Rectal smooth muscle tissue (tissue), 1 donor: ENCODE data around the gene CHKA.

Source experiments
- H3K27ac ChIP-seq: one replicate; pipeline ENCODE4 v1.7.0; 2013; ENCODE audit warnings: low read depth, low read length, inconsistent platforms
- H3K27me3 ChIP-seq: one replicate; pipeline ENCODE4 v1.7.0; 2013; ENCODE audit warnings: low read length; ENCODE audit not compliant: control insufficient read depth, insufficient read depth
- H3K36me3 ChIP-seq: one replicate; pipeline ENCODE4 v1.7.0; 2013; ENCODE audit warnings: low read length; ENCODE audit not compliant: control insufficient read depth, insufficient read depth
- H3K4me1 ChIP-seq: one replicate; pipeline ENCODE4 v1.7.0; 2013; ENCODE audit warnings: low read length; ENCODE audit not compliant: control insufficient read depth, insufficient read depth
- H3K4me3 ChIP-seq: one replicate; pipeline ENCODE4 v1.7.0; 2013; ENCODE audit warnings: low read length
- H3K9ac ChIP-seq: one replicate; pipeline ENCODE4 v1.7.0; 2013; ENCODE audit warnings: low read length

The CHKA gene

DNA sequence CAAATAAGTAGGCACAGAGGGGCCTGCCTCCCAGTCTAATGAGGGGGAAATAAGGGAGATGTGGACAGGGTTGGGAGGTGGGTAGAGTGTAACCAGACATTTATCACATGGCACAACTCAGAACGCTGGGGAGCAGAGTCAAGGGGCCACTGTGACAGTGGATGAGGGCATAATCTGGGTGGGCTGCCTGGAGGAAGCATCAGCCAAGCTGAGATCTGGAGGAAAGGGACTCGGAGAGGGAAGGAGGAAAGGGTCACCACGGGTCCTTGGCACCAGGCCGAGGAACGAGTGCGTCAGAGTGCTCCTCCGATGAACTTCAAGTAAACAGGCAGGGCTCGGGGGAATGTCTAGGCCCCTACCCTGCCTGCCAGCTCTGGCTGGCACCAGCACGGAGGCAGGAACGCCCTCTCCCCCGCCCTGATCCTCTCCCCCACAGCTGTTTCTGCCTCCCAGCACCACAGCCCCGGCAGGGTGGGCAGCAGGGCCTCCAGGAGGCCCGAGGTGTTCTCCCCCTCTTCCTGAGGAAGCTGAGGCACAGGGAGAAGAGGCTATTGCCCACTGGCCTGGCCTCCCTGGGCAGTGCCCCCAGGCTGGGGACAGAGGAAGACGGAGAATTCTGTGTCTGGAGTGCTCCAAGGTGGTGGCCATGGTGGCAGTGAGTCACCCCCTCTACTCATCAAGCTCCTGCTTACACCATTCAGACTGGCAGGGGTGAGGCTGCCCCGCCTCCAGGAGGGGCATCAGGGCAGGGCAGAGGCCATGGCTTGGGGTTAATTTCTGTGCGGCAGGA, 106.8 kb downstream of the CHKA start:
- no peaks in the 10 kb centered on the region for H3K27me3 ChIP-seq
- no peak overlapping the region for H3K9ac ChIP-seq
- H3K36me3 ChIP-seq, result no peaks in the 10 kb centered on the region
- H3K4me3 ChIP-seq, result no peak overlapping the region
- peaks cover 12% of the 10 kb centered on the region for H3K4me1 ChIP-seq
- H3K27ac ChIP-seq, result peak overlapping the region; percentile 51

DNA sequence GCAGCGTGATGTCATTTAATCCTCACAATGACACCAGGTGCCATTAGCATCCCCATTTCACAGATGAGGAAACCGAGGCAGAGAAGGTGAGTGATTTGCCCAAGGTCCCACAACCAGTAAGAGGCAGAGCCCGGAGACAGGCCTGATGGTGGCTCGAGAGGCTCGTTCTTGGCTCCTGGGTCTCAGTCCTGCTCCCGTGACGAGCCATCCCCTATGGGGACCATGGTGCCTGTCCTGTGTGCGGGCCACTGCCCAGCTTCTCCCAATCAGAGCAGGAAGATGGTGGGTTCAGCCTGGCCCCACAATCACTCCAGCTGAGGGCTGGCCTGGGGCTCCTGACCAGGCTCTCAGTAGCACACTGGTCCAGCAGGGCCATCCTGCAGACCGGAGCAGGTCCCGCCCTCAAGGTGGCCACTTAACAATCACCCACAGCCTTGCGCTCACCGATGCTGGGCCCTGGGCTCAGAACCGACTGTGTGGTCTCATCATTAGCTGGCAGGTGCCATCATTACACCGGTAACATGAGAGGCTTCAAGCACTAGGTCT, 107.5 kb downstream of the CHKA start:
- no peaks in the 10 kb centered on the region for H3K27me3 ChIP-seq
- H3K27ac ChIP-seq, result peak overlapping the region; percentile 51
- H3K9ac ChIP-seq, result no peak overlapping the region
- H3K4me3 ChIP-seq, result no peak overlapping the region
- no peaks in the 10 kb centered on the region for H3K36me3 ChIP-seq
- H3K4me1 ChIP-seq, result peaks cover 12% of the 10 kb centered on the region

DNA sequence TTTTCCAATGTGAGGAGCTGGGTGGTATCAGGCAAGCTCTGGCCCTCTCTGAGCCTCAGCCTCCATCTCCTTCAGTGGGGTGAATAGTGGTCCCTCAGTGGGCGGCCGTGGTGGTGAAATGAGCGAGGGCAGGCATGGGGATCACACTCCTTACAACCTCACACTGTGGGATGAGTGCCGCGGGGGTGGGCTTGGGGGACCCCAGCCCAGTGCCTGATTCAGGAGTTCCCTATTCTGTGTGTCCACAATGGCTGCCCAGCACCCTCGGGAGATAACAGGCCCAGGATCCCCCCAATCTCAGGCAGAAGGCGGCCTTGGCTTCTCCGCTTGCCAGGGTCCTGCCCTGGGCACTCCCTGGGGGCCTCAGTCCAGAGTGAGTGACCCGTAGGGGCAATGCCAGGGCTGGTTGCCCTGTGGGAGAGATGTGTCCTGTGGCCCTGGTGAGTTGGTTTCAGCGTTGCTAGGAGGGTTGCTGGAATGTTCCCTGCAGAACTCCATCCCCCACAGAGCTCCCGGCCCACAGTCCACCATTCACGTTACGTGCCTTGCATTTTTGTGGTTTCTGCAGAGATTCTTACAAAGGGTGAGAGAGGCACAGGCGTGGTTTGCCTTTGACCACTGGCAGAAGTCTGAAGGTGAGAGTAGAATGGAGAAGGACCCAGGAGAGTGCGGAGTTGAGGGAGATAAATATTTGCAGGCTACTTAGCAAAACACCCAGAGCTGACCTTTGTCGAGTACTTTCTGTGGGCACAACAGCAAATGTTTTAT, 108.2 kb downstream of the CHKA start:
- H3K9ac ChIP-seq, result no peak overlapping the region
- no peaks in the 10 kb centered on the region for H3K36me3 ChIP-seq
- H3K27me3 ChIP-seq, result no peaks in the 10 kb centered on the region
- peak overlapping the region; percentile 51 for H3K27ac ChIP-seq
- peaks cover 12% of the 10 kb centered on the region for H3K4me1 ChIP-seq
- no peak overlapping the region for H3K4me3 ChIP-seq

DNA sequence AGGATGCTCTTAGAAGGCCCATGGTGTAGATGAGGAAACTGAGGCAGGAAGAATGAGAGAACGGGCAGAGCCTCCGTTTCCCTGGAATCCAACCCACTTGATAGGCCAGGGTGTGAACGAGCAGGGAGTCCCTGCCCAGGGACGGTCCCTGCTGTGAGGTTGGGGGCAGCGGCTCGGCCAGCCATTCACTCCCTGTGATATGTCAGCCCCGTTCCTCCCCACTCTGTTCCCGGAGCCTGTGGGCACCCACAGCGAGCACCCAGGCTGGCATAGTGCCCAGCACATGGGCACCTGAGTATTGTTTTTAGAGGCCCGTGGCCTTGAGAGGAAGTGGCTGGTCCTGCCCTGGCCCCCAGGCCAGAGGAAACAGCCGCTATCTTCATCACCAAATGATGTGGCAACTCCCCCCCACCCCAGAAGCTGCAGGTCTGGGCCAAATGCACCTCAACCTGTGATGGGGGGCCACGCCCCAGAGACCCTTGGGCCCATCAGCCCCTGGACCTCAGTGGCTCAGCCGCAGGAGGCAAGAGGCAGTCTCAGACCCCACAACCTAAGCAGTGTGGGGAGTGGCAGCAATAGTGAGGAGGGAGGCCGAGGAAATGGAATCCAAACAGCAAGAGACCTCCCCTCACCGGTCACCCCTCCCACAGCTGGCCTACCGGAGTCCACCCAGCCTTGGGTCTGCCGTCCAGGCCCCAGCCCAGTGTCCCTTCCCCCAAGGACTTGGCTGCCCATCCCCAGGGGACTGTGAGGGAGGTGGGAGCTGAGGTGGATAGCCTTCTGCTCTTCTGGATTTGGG, 108.9 kb downstream of the CHKA start:
- H3K4me1 ChIP-seq, result peaks cover 12% of the 10 kb centered on the region
- no peak overlapping the region for H3K27ac ChIP-seq

DNA sequence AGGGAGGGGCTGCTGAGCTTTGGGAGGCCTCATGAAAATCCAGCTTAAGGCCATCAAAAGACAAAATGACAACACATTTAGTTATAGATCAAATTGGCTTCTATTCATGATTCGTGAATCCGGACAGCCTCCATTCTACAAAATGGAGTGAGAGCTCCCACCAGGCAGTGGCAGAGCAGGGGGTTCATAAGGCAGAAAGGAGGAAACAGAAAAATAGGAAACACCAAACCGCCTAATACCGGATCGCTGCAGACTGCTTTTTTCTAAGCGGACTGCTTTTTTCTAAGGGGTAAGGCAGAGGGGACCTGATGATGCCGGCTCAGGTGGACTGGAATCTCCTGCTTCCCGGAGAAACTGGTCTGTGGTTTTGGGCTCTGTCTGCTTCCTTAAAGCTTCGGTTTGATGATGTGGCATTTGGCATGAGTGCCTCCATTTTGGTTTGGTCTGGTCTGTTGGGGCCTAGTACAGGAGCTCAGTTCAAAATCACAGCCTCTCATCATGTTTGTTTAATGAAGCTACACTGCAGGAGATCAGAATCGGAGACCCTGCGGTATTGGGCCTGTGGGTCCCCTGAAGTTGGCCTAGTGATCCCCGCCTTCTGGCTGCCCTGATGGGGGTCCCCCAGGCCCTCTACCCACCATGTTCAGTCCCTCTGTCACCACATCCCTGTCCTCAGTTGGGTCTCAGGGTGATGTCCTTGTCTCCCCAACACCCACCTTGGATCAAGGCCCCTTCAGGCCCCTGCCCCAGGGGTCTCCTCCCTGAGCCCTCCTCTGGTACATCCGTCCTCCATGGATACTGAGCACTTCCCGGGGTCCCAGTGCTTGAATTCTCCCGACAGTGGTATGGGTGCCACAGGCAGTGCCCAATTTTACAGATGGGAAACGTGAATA, 109.9 kb downstream of the CHKA start:
- Histone ChIP-seq H3K9ac (no peak overlapping the region), H3K4me3 (peak overlapping the region; percentile 22), H3K27me3 (no peaks in the 10 kb centered on the region), H3K4me1 (peaks cover 12% of the 10 kb centered on the region), H3K27ac (peak overlapping the region; percentile 89), H3K36me3 (no peaks in the 10 kb centered on the region)

More for the DNA sequence above, 108.9 kb downstream of the CHKA start:
- Histone ChIP-seq H3K36me3 (no peaks in the 10 kb centered on the region), H3K4me3 (no peak overlapping the region), H3K27me3 (no peaks in the 10 kb centered on the region), H3K9ac (no peak overlapping the region)

DNA sequence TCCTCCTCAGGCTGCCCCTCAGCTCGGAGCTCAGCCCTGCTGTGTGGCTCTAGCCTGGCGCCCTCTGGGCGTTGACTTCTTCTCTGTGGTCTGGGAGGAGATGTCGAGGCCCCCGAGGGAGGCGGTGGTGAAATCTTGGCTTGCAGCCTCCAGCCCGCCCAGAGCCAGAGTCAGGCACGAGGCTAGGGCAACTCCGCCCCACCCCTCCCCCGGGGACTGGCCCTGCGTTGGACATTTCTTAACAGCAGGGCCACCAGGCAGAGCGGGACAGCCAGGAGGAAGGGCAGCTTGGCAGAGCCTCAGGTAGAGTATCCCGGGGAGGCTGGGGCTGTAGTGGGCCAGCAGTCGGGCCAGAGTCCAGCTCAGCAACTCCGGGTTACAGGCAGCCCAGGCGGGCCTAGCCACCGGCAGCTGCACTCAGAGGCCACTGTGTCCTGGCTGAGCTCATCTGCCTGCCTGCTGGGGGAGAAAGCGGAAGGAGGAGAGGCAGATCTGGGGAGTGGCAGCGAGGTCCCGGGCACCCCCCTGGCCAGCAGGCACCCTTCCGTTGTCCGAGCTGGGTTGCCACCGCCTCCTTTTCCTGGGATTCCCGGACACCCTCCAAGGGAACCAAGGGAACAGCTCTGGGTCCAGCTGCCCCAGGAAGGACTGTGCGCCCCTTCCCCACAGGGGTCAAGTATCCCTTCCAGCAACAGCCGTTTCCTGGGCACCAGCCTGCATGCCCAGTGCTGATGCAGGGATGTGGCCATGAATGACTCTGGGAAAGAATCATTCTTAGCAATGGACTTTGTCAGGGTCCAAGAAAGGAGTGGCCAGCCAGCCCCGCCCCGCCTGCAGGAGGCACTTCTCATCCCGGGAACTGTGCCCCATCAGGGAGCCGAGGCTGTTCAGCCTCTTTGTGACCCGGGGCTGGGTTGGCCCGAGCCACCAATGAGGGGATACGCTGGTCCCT, 110.8 kb downstream of the CHKA start, which contains the start of gene ALDH3B1:
ALDH3B1 (plus strand) TSS at position 238 of the 952 bp plus-strand sequence. CDS start 4,971 bp downstream, outside the sequence.
- Histone ChIP-seq H3K27ac (peak within 1 kb of the TSS; percentile 89), H3K9ac (no peak within 1 kb of the TSS), H3K4me1 (peaks cover 12% of the 10 kb centered on the region), H3K27me3 (no peaks in the 10 kb centered on the region), H3K4me3 (peak within 1 kb of the TSS; percentile 54), H3K36me3 (no peaks in the 10 kb centered on the region)

DNA sequence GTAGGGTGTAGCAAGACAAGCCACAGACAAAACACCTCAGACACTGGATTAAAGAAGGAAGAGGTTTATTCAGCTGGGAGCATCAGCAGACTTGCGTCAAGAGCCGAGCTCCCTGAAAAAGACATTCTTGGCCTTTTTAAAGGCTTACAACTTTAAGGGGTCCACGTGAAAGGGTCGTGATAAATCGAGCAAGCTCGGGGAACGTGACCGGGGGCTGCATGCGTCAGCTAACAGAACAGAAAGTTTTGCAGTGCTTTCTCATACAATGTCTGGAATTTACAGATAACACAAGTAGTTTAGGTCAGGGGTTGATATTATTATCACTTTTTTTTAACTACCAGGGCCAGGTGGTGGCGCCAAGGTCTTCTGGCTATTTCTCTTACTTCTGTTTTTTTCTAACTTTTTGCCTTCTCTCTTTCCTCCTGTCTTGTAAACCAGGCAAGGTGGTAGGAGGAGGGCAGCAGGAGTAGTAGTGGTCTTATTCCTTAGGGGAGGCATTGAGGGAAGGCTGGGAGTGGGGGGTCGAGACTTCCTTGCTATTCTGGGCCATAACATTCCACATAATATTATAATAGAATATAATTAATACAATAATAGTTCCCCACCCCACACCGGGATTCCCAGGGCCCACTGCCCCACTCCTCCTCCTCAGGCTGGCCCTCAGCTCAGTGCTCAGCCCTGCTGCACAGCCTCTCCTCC, 111.6 kb downstream of the CHKA start:
- peak overlapping the region; percentile 89 for H3K27ac ChIP-seq
- H3K4me1 ChIP-seq, result peaks cover 12% of the 10 kb centered on the region
- no peaks in the 10 kb centered on the region for H3K36me3 ChIP-seq
- H3K4me3 ChIP-seq, result no peak overlapping the region
- H3K9ac ChIP-seq, result no peak overlapping the region
- H3K27me3 ChIP-seq, result no peaks in the 10 kb centered on the region

DNA sequence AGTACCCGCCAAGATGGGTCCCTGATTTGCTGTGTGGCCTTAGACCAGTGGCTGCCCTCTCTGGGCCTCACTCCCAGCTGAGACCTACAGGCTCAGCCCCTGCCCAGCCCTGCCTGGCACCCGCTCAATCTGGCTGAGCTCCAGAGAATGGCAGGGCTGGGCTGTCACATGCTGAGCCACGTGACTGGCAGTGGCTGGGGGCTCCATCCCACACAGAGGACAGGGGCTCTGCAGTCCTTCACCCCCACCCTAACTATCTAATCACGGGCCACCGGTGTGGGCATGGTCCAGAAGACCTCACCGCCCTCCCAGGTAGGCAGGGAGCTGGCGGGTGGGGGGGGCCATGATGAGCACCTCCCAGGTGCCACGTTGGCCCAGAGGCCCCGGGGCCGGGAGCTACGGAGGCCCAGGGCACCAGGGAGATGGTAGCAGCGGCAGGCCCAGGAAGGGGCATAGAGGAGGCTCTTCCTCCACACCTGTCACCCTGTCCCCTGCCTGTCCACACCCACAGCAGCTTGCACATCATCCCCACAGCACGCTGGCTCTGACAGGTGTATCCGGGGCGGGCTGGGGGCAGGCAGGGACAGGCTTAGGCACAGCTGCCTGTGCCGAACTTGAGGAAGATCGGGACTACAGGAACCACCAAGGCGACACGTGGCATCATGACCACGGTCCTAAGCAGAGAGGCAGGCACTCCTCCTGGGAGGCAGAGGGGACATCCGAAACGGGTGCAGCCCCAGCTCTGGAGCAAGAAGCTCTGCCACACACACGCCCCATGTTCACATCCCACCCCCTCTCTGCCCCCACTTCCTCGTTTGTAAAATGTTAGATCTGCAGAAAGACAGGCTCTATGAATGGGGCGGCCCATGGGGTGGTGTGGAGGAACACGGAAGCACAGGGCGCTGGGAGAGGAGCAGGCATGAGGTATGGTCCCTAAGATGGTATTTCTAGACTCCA, 112.5 kb downstream of the CHKA start:
- no peaks in the 10 kb centered on the region for H3K36me3 ChIP-seq
- H3K9ac ChIP-seq, result no peak overlapping the region
- H3K27ac ChIP-seq, result no peak overlapping the region
- H3K4me3 ChIP-seq, result no peak overlapping the region
- peaks cover 12% of the 10 kb centered on the region for H3K4me1 ChIP-seq
- no peaks in the 10 kb centered on the region for H3K27me3 ChIP-seq

DNA sequence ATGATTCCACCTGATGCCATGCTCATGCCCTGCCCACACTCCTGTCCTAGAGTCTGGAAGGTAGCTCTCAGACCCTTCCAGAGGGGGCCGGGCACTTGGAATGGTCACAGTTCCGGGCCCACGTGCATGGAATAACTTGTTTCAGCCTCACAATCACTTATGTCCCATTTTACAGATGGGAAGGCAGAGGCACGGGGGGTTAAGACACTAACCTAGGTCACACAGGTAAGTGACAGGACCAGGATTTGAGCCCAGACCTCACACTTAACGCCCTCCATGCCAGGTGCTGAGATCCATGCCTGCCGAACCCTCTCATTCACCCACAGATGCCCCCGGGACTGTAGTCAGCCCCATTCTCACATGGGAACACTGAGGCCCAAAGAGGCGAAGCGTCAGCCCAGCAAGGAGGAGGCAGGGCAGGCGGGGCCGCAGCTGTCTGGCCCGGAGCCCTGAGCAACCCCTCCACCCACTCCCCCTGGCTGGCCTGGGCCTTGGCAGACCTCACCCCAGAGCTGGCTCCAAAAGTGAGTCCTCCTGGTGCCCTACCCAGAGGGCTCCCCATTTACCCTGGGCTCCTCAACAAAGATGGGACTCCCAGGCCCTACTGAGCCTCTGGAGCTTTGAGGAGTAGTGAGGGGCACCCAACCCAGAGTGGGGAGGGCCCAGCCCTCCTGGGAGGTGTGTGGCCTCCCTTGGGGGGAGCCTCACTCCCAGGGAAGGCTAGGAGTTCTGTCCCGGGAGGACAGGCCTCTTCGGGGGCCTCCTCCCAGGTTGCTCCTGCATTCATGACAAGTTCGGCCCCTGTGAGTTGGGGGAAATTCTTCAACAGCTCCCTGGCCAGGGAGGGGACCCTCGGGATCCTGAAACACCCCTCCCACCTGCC, 113.4 kb downstream of the CHKA start:
- Histone ChIP-seq H3K27me3 (no peaks in the 10 kb centered on the region), H3K4me1 (peaks cover 12% of the 10 kb centered on the region), H3K4me3 (no peak overlapping the region), H3K9ac (no peak overlapping the region), H3K36me3 (no peaks in the 10 kb centered on the region), H3K27ac (no peak overlapping the region)
